NT2/D1 (cell line): Measurements from ENCODE around the gene PTRH2.

Source experiments
- DNase-seq: peaks from one replicate; pipeline ENCODE4 v3.0.0-alpha.2; 2011; ENCODE audit warnings: low read depth, low spot score
- H3K27me3 ChIP-seq: 2 replicates; pipeline ENCODE4 v1.6.0; 2011; ENCODE audit warnings: mild to moderate bottlenecking; ENCODE audit not compliant: insufficient read length, insufficient read depth
- H3K36me3 ChIP-seq: 2 replicates; pipeline ENCODE4 v1.6.1; 2011; ENCODE audit warnings: mild to moderate bottlenecking, low read length, mixed read lengths; ENCODE audit not compliant: insufficient read depth, insufficient read length
- H3K4me1 ChIP-seq: 2 replicates; pipeline ENCODE4 v1.5.1; 2011; ENCODE audit not compliant: insufficient read depth, insufficient read length
- H3K4me3 ChIP-seq: 2 replicates; pipeline ENCODE4 v1.5.1; 2011; ENCODE audit warnings: low read depth; ENCODE audit not compliant: insufficient read length
- H3K9ac ChIP-seq: 2 replicates; pipeline ENCODE4 v1.6.0; 2011; ENCODE audit warnings: low read depth; ENCODE audit not compliant: insufficient read length
- H3K9me3 ChIP-seq: 2 replicates; pipeline ENCODE4 v1.5.1; 2011; ENCODE audit warnings: mild to moderate bottlenecking, low read length; ENCODE audit not compliant: insufficient read depth
- SUZ12 ChIP-seq: IDR thresholded peaks from 2 replicates; pipeline ENCODE4 v1.6.1; 2011; ENCODE audit not compliant: insufficient read length, insufficient read depth; ENCODE audit errors: extremely low read depth
- YY1 ChIP-seq: IDR thresholded peaks from 2 replicates; pipeline ENCODE4 v1.6.1; 2011; ENCODE audit not compliant: insufficient read length, insufficient read depth
- ZNF274 ChIP-seq: IDR thresholded peaks from 2 replicates; pipeline ENCODE4 v1.6.1; 2011; ENCODE audit warnings: mild to moderate bottlenecking, low read depth, low read length

Gene PTRH2

DNA sequence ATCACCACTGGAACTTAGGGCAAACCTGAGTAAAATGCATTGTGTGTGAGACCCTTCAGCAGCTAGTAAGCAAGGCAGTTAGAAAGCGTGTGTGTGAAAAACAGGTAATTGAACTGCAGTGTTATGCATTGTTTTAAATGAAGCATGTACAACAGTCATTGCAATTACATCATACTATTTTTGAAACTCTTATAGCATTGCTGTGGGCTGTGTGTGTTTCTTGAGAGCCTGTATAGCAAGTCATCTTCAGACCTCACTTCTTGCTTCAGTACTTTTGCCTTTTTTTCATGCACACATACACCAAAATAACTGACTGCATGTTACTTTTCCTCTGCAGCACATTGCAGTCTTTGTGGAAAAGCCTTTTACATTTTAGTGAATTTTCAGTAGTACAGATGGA is 19.2 kb downstream of the PTRH2 start:
- Histone ChIP-seq H3K9me3 (no peaks in the 10 kb centered on the region), H3K9ac (no peak overlapping the region), H3K4me1 (no peaks in the 10 kb centered on the region), H3K36me3 (peaks cover 92% of the 10 kb centered on the region), H3K4me3 (no peak overlapping the region), H3K27me3 (no peaks in the 10 kb centered on the region)
- DNase-seq = no peak
- no peak for TF ChIP-seq SUZ12
- no peak for TF ChIP-seq YY1
- TF ChIP-seq ZNF274 = no peak

DNA sequence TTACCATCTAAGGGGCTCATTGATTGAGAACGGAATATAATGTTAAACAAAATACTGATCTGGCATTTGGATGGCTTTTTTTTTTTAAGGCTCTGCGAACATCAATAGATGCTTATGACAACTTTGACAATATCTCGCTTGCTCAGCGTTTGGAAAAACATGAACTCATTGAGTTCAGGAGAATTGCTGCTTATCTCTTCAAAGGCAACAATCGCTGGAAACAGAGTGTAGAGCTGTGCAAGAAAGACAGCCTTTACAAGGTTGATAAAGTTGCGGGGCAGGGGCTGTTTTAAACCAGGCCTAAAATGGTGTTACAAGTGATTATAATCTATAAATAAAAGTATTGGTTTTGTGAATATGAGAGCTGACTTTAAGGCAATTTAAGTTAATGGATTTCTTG is 22.3 kb downstream of the PTRH2 start:
- TF ChIP-seq SUZ12 = no peak
- TF ChIP-seq ZNF274 = no peak
- no peak for TF ChIP-seq YY1
- no peak for DNase-seq
- H3K36me3 ChIP-seq = peaks cover 99% of the 10 kb centered on the region

DNA sequence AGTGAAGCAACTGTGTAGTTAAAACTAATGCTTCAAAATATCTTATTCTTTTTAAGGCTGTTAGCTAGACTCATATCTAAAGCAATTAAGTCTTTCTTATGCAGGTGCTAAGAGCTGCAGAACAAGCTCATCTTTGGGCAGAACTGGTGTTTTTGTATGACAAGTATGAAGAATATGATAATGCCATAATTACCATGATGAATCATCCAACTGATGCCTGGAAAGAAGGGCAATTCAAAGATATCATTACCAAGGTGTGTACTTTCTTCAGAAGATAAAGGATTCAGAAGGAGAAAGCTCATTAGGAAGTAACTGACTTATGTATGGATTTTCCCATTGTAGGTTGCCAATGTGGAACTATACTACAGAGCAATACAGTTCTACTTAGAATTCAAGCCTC is 23.9 kb downstream of the PTRH2 start:
- no peaks in the 10 kb centered on the region for H3K9me3 ChIP-seq
- DNase-seq = no peak
- no peak overlapping the region for H3K9ac ChIP-seq
- no peak overlapping the region for H3K4me3 ChIP-seq
- TF ChIP-seq SUZ12 (no peak), YY1 (no peak), ZNF274 (no peak)
- peaks cover 99% of the 10 kb centered on the region for H3K36me3 ChIP-seq
- H3K27me3 ChIP-seq = no peaks in the 10 kb centered on the region
- no peaks in the 10 kb centered on the region for H3K4me1 ChIP-seq

More for the DNA sequence above, 22.3 kb downstream of the PTRH2 start:
- H3K4me3 ChIP-seq = no peak overlapping the region
- no peak overlapping the region for H3K9ac ChIP-seq
- no peaks in the 10 kb centered on the region for H3K9me3 ChIP-seq
- H3K4me1 ChIP-seq = no peaks in the 10 kb centered on the region
- H3K27me3 ChIP-seq = no peaks in the 10 kb centered on the region

DNA sequence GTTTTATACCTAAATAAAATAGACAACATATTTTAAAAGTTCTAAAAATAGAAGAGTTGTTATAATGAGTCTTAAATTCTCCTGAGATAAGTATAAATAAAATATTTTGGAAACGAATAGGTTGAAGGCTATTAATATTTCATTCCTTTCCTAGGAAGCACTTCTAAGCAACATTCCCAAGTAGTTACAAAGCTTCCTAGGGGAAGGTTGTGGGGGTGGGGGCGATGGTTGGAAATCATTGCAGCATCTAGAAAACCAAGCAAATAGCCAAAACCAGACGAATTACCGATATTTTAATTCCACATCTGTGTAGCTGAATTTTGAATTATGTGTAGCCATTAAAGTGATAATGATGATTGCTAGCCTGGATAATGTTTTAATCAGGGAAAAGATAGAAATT is 26.9 kb downstream of the PTRH2 start:
- no peak for DNase-seq
- no peak overlapping the region for H3K4me3 ChIP-seq
- H3K9ac ChIP-seq = no peak overlapping the region
- peaks cover 96% of the 10 kb centered on the region for H3K36me3 ChIP-seq
- no peaks in the 10 kb centered on the region for H3K27me3 ChIP-seq
- H3K9me3 ChIP-seq = no peaks in the 10 kb centered on the region
- no peak for TF ChIP-seq ZNF274
- TF ChIP-seq YY1 = no peak
- TF ChIP-seq SUZ12 = no peak
- H3K4me1 ChIP-seq = no peaks in the 10 kb centered on the region

DNA sequence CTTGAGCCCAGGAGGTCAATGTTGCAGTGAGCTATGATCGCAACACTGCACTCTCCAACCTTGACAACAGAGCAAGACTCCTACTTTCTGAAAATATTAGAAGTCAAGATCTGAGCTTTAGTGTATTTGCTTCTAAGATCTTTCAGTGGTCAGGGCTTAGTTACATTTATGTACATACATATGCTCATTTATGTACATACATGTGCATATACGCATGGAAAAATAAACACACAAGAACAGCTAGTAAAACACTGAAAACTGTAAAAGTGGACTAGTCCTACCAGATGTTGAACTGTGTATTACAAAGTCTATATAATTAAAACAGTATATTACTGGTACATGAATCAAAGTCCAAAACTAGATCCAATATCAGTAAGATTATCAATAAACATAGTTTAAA is 28.3 kb downstream of the PTRH2 start:
- Histone ChIP-seq H3K9me3 (no peaks in the 10 kb centered on the region), H3K36me3 (peaks cover 96% of the 10 kb centered on the region), H3K4me1 (no peaks in the 10 kb centered on the region), H3K4me3 (no peak overlapping the region), H3K27me3 (no peaks in the 10 kb centered on the region), H3K9ac (no peak overlapping the region)
- DNase-seq = no peak
- TF ChIP-seq ZNF274 = no peak
- no peak for TF ChIP-seq SUZ12
- TF ChIP-seq YY1 = no peak

DNA sequence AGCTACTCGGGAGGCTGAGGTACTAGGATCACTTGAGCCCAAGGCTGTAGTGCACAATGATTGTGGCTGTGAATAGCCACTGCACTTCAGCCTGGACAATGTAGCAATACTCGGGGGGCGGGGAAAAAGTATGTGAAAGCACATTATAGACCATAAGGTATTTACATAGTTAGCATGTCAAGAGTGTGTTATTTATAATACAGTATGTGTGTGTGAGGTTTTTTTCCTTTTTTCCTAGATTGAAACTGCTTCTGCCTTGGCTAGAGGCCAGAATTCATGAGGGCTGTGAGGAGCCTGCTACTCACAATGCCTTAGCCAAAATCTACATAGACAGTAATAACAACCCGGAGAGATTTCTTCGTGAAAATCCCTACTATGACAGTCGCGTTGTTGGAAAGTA is 30.5 kb downstream of the PTRH2 start:
- H3K4me3 ChIP-seq = no peak overlapping the region
- no peaks in the 10 kb centered on the region for H3K27me3 ChIP-seq
- H3K9me3 ChIP-seq = no peaks in the 10 kb centered on the region
- H3K36me3 ChIP-seq = peaks cover 96% of the 10 kb centered on the region
- H3K9ac ChIP-seq = no peak overlapping the region
- no peaks in the 10 kb centered on the region for H3K4me1 ChIP-seq
- no peak for DNase-seq
- TF ChIP-seq YY1 (no peak), ZNF274 (no peak), SUZ12 (no peak)

DNA sequence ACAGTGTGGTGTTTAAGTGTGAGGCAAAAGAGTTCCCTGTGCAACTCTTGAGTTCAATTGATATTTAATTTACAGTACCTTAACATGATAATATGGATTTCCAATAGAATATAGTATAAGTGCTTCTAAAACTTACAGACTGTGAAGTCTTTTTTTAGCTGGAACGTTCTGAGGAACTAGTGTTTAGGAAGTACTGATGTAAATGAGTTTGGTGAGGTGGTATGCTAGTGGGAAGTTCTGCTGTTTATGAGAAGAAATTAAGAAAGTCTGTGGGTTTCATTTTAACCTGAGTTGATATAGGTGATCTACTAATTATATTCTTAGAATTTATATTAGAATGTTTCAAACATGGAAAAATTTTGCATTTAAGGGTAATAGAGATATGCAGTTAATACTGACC is 32.0 kb downstream of the PTRH2 start:
- no peaks in the 10 kb centered on the region for H3K27me3 ChIP-seq
- no peak for DNase-seq
- H3K9me3 ChIP-seq = no peaks in the 10 kb centered on the region
- H3K9ac ChIP-seq = no peak overlapping the region
- TF ChIP-seq YY1 (no peak), SUZ12 (no peak), ZNF274 (no peak)
- H3K4me3 ChIP-seq = no peak overlapping the region
- H3K4me1 ChIP-seq = no peaks in the 10 kb centered on the region
- H3K36me3 ChIP-seq = peaks cover 95% of the 10 kb centered on the region

DNA sequence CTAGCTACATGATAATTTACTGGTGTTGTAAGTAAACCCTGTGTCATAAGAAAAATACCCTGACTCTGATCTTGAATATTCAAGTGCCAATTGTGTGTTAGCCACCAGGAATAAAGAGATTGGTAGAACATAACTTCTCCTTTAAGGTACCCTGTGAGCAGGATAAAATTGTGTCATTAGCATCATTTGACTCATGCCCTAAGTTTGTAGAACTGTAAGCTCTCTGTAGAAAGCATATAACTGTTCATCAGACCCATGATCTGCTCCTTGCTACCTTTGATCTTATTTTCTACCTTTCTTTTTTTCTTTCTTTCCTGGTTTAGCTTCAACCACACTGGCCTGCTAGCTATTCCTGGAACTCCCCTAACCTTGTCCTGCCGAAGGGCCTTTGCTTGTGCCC is 35.8 kb downstream of the PTRH2 start:
- Histone ChIP-seq H3K4me3 (no peak overlapping the region), H3K9me3 (no peaks in the 10 kb centered on the region), H3K9ac (no peak overlapping the region), H3K27me3 (no peaks in the 10 kb centered on the region), H3K36me3 (peaks cover 96% of the 10 kb centered on the region), H3K4me1 (no peaks in the 10 kb centered on the region)
- TF ChIP-seq YY1 = no peak
- TF ChIP-seq ZNF274 = no peak
- TF ChIP-seq SUZ12 = no peak
- DNase-seq = no peak
